HuH-7 (cell line): ENCODE results near the gene PSENEN.

Experiments used
- DNase-seq: peaks from one replicate; pipeline ENCODE4 v3.0.0; 2011; ENCODE audit warnings: low spot score

Gene PSENEN

GRCh38 chr19:35745328-35746086, at the start of gene PSENEN, which contains the start of gene U2AF1L4:
Gene PSENEN, plus strand, starts transcription at chr19:35745651. Its CDS starts 280 bp downstream, at chr19:35745931.
Gene U2AF1L4, minus strand, starts transcription at chr19:35745418. Its CDS starts 27 bp downstream, at chr19:35745391.
- DNase-seq = peak; percentile 93

GRCh38 chr19:35695895-35696422, 49.5 kb upstream of the PSENEN start:
- no peak for DNase-seq

- DNase-seq = no peak
Measured at GRCh38 chr19:35696835-35697234, 48.6 kb upstream of the PSENEN start.

GRCh38 chr19:35702223-35703012, 43.0 kb upstream of the PSENEN start:
- peak; percentile 99 for DNase-seq

- DNase-seq = no peak
Measured at GRCh38 chr19:35703343-35703742, 42.1 kb upstream of the PSENEN start.

- no peak for DNase-seq
Measured at GRCh38 chr19:35704218-35704617, 41.2 kb upstream of the PSENEN start, which contains the start of gene ZBTB32. Gene ZBTB32, plus strand, starts transcription at chr19:35704558. Its CDS starts 10,069 bp downstream, at chr19:35714627.

GRCh38 chr19:35708391-35708790, 37.1 kb upstream of the PSENEN start:
- DNase-seq = no peak

- no peak for DNase-seq
Measured at GRCh38 chr19:35710784-35711723, 34.4 kb upstream of the PSENEN start.

- DNase-seq = no peak
Measured at GRCh38 chr19:35712567-35713505, 32.6 kb upstream of the PSENEN start.

- no peak for DNase-seq
Measured at GRCh38 chr19:35713506-35713850, 32.0 kb upstream of the PSENEN start.

GRCh38 chr19:35713904-35714495, 31.5 kb upstream of the PSENEN start:
- DNase-seq = no peak

GRCh38 chr19:35714601-35715354, 30.7 kb upstream of the PSENEN start:
- peak; percentile 72 for DNase-seq

- no peak for DNase-seq
Measured at GRCh38 chr19:35715355-35715809, 30.1 kb upstream of the PSENEN start.

- peak; percentile 79 for DNase-seq
Measured at GRCh38 chr19:35715981-35716800, 29.3 kb upstream of the PSENEN start.

- DNase-seq = peak; percentile 100
Measured at GRCh38 chr19:35716801-35717664, 28.4 kb upstream of the PSENEN start.

GRCh38 chr19:35717665-35718344, 27.6 kb upstream of the PSENEN start, which contains the start of gene KMT2B:
Gene KMT2B, plus strand, starts transcription at chr19:35718003. Its CDS starts 16 bp downstream, at chr19:35718019.
- no peak for DNase-seq
